Ramos (cell line): ENCODE results near the gene ADAR.
"Not testable (repeated sequence)": the region's sequence is repeated elsewhere in the genome, so short reads cannot be mapped to it uniquely, and the experiment has no call there.

Experiments
- in situ Hi-C: fragments of 300-500 bp; cut with MboI; formaldehyde crosslinking; loops from one replicate; pipeline ENCODE4 v1.14.3; 2022; ENCODE audit warnings: low sequenced_read_pairs; ENCODE audit not compliant: unreplicated experiment

Gene ADAR

GRCh38 chr1:154607609-154608396, at the start of gene ADAR:
ADAR (minus strand) TSS chr1:154608186; CDS start chr1:154608006, 180 bp downstream.
- in situ Hi-C loops: no loop called here

- in situ Hi-C loops: loop anchor here (25.0 kb wide), 1 partner anchor 405 kb away; the partner anchor contains the start of genes ADAM15 and EFNA4
These were observed 49.6 kb upstream of the ADAR start for GRCh38 chr1:154657556-154657955.

- in situ Hi-C loops: loop anchor here (25.0 kb wide), 1 partner anchor 409 kb away; the partner anchor contains the start of genes ADAM15 and EFNA4
These were observed 44.9 kb upstream of the ADAR start for GRCh38 chr1:154652893-154653292.

- in situ Hi-C loops: not testable (repeated sequence)
These were observed 36.7 kb upstream of the ADAR start for GRCh38 chr1:154644724-154645123.

GRCh38 chr1:154641534-154641933, 33.5 kb upstream of the ADAR start:
- in situ Hi-C loops: no loop called here

DNA sequence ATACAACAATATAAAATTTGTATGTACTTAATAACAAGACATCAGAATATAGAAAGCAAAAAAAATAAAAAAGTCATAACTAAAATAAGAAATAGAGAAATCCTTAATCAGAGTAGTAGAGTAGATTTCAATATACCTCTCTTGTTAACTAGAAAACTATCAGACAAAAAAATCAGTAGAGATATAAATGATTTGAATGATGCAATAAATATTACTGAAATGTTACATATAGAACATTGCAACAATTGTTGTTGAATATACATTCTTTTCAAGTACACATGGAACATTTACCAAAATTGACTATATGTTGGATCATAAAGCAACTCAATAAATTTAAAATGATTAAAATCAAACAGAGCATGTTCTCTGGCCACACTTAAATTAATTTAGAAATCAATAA, 31.9 kb upstream of the ADAR start:
- in situ Hi-C loops: no loop called here

- in situ Hi-C loops: no loop called here
These were observed 27.2 kb upstream of the ADAR start for GRCh38 chr1:154635171-154635570.

- in situ Hi-C loops: no loop called here
These were observed 21.7 kb upstream of the ADAR start for GRCh38 chr1:154629675-154630073.

DNA sequence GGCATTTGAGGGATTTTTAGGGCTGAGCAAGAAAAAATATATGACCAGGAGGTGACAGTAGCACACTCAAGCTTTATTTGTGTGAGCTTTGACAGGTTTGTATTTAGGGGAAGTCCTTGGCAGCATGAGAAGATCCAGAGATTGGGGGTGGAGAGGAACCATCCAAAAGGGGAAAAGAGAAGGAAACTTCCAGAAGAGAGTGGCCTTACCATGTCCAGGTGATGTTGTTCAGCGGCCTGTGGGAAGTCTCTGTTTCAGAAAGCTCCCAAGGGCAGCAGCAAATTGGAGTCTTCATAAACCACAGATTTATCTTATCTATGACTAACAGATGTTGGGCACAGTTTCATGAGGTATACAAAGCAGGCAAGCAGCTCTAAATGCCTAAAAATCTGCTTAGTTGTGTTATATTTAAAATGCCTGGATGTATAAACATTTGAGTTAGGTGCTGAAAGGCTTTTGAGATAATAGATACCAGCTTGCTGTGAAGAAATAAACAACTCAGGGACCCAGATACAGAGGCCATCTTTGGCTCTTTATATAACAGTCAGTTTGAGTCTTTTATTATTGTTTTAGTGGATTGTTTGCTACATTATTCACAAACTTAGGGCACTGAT, 21.2 kb upstream of the ADAR start:
- in situ Hi-C loops: no loop called here

GRCh38 chr1:154628121-154628405, 20.1 kb upstream of the ADAR start:
- in situ Hi-C loops: no loop called here

- in situ Hi-C loops: no loop called here
These were observed 19.5 kb upstream of the ADAR start for GRCh38 chr1:154627257-154628120.

DNA sequence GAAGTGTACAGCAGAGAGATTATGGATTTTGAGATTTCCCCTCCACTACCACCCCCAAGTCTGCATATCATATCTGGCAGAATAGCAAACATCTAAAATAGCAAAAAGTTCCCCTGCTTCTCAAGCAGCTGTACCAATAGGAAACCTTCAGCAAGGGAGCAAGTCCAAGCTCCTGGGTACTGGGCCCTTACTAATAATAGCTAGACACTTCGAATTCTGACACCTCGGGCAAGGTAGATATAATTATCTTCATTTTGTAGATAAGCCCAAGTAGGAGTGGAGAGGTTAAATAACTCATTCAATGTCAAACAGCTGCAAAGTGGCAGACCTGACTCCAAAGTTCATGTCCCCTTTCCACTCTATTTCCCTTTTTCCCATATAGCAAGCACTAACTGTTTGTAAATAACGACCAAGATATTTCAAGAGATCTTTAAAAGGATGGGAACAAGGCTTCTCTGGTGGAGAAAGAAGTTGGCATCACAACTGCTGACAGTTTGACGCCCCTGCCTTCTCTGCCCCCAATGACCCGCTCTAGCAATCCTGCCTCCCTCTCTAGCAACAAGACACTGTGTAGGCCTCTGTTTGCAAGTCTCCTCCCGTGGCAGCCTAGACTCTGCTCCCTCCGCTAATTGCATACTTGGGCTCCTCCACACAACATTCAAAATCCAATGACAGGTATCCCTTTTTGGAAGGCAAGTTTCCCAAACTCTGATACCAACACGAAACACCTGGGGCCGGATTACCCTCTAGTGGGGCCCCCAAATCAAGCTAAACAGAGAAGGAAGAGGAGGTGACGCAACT, 18.7 kb upstream of the ADAR start:
- in situ Hi-C loops: no loop called here

DNA sequence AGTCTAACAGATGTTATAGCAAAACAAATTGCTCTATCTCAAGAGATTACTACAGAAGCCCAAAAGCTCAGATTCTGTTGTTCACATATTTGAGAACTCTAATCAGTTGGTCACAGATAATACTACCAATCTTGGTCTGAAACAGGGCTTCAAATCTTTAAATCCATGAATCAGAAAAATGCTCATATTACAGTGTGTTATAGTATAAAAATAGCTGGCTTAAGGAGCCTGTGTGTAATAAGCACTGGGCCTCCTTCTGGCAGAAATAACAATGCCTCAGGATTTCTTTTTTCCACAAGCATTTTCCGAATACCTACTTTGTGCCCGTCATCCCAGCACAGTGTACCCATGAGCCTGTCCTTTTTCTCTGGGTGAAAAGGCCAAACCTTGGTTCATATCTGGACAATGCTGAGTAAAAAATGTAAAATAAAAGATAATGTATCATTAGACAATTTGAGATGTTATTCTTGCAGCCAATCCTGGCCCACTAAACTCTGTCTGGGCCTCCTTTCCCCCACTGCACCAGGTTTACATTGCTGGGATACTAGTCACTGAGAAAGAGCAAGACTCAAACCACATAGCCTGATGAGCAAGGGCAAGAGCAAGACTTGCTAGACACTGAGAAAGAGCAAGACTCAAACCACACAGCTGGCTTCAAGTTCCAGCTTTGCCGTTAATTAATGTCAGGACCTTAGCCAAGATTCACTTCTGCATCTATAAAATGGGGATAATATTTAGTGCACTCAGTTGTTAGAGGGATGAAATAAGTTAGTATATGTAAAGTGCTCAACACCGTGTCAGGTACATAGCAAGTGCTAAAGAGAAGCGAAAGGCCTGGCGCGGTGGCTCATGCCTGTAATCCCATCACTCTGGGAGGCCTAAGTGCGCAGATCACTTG, 17.0 kb upstream of the ADAR start:
- in situ Hi-C loops: no loop called here

- in situ Hi-C loops: no loop called here
These were observed 15.4 kb upstream of the ADAR start for GRCh38 chr1:154623358-154623757.

DNA sequence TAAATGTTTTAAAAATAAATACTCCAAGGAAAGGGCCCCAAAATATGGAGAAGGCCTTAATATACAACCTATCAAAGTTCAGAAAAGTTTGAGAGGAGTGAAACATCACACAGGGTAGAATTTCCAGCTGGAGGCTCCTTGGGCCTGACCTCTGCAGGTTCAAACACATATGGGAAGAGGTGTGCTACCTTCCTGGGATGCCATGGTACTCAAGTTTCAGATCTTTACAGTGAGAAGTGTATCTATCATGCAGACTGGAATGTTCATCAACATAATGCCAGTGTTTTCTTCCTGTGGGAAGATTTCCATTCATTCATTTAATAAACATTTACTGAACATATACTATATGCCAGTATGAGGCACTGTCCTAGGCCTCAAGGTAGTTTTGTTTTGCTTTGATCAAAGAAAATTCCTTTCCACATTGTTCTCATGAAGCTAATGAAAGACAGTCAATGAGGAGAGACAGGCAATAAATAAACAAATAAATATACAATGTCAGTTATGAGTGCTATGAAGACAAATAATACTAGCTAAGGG, 14.6 kb upstream of the ADAR start:
- in situ Hi-C loops: no loop called here

GRCh38 chr1:154621875-154622274, 13.9 kb upstream of the ADAR start:
- in situ Hi-C loops: no loop called here

DNA sequence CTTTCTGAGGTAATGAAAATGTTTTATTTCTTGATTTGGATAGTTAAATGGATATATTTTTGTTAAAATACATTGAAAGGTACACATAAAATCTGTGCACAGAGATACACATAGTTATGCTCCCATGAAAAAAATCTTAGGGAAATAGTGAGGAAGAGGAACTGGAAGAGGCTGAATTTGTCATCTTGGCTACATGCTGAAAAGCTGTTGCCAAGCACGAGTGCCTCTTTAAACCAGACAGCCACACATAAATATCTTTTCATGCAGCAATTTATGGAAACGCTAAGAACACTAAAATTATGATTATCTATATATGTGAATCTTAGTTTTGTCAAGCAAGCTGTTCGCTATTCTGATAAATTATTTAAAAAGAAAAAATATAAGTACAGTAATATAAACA, 12.8 kb upstream of the ADAR start:
- in situ Hi-C loops: no loop called here

DNA sequence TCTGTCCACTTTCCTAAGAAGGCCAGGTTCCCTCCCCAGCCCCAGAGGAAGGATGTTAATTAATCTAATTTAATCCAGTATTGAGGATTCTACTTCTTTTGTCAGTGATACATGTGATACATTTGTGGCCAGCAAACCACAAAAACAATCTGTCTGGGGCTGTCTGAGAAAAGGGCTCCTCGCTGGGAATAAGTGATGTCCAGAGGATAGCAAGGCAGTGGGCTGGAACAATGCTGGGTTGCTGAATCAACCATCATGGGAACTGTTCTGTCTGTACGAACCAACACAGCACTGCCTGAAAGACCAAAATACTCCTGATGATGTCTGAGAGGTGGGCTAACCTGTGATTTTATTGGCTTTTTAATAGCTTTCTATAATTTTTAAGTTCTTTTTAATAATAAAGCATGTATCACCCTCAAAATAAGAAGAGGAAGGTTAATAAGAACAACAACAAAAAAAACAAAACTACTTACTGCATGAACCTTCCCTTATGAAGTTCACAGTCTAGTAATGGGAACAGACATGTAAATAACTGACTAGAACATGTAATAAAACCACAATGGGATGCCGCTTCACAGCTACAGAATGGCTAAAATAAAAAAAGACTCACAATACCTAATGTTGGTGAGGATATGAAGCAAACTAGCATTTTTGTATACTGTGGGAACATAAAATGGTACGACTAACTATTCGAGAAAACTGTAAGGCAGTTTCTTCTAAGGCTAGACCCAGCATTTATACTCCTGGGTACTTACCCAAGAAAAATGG, 11.4 kb upstream of the ADAR start:
- in situ Hi-C loops: no loop called here
